ENCODE data around the gene TMEM208. TPM values are rescaled to one million over a fixed set of nuclear protein-coding genes. Genes with fewer than 3 reads are reported as not detected.

The TMEM208 gene
- total RNA-seq, 1 experiment from 2014 or later = 48.4 TPM

DNA sequence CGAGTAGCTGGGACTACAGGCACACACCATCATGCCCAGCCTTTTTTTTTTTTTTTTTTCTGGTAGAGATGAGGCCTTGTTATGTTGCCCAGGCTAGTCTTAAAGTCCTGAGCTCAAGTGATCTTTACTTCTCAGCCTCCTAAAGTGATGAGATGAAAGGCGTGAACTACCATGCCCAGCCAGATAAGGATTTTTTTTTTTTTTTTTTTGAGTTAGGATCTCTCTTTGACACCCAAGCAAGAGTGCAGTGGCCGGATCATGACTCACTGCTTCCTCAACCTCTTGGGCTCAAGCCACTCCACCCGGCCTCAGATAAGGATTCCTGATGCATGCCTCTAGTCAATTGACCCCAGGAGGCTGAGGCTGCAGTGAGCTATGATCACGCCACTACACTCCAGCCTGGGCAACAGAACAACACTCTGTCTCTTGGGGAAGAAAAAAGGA is 41.2 kb downstream of the TMEM208 start:
- no peak for TF ChIP-seq ATF3 (CRISPR knock-in tag; conservative IDR thresholded peaks at IDR 0.05)
- no peak for TF ChIP-seq SMAD3 (CRISPR knock-in tag; IDR thresholded peaks at IDR 0.05; ENCODE audit: borderline replicate concordance)
- TF ChIP-seq ZNF423 (CRISPR knock-in tag; IDR thresholded peaks at IDR 0.05) = no peak
- TF ChIP-seq ZNF121 (CRISPR knock-in tag; IDR thresholded peaks at IDR 0.05) = no peak
- TF ChIP-seq, protein P1, sequence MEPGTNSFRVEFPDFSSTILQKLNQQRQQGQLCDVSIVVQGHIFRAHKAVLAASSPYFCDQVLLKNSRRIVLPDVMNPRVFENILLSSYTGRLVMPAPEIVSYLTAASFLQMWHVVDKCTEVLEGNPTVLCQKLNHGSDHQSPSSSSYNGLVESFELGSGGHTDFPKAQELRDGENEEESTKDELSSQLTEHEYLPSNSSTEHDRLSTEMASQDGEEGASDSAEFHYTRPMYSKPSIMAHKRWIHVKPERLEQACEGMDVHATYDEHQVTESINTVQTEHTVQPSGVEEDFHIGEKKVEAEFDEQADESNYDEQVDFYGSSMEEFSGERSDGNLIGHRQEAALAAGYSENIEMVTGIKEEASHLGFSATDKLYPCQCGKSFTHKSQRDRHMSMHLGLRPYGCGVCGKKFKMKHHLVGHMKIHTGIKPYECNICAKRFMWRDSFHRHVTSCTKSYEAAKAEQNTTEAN (CRISPR knock-in tag; IDR thresholded peaks at IDR 0.05) = no peak
- no peak for TF ChIP-seq ZNF281 (CRISPR knock-in tag; IDR thresholded peaks at IDR 0.05)
- no peak for TF ChIP-seq MAX (CRISPR knock-in tag; IDR thresholded peaks at IDR 0.05)
- no peak for TF ChIP-seq ZNF232 (CRISPR knock-in tag; IDR thresholded peaks at IDR 0.05)
- TF ChIP-seq CTCF (IDR thresholded peaks at IDR 0.05) = no peak
- TF ChIP-seq ZNF512 (CRISPR knock-in tag; IDR thresholded peaks at IDR 0.05; ENCODE audit: borderline replicate concordance) = no peak
- Mint-ChIP-seq H3K4me3 (no peak overlapping the region), H3K36me3 (no peaks in the 10 kb centered on the region), H3K9me3 (no peaks in the 10 kb centered on the region), H3K4me1 (no peaks in the 10 kb centered on the region), H3K27me3 (ENCODE audit: low read depth) (peaks cover 2% of the 10 kb centered on the region; the same call in 1 of the 2 replicates), H3K27ac (no peak overlapping the region)
- POLR2A ChIA-PET = interaction anchor here (0.6 kb wide), 1 partner anchor 167 kb away, joined by 3 read pairs; no protein-coding TSS in a partner anchor
- CTCF ChIA-PET = interaction anchor here (0.6 to 1.3 kb wide), 3 partner anchors 8 to 162 kb away, joined by 3 to 8 read pairs (median 5); no protein-coding TSS in a partner anchor
- DNase-seq (ENCODE audit: low spot score) = no peak
- ATAC-seq = no peak

DNA sequence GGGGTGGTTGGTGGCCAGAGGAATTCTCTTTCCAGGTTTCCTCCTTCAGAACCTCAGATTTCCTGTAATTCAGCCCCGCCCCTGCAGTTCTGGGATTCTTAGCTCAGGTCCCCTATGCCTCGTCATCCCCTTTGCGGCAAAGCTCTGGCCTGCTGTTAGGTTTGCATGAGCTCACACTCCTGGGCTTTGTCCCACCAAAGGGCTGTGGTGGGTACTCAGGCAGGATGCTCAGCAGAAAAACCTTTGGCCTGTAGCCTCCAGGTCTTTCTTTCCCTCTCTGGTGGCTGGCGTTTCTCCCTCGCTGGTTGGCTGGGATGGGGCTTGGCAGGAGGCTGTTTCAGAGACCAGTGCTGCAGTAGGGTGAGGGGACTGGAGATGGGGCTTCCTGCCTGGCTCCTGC is 42.8 kb downstream of the TMEM208 start:
- H3K4me3 Mint-ChIP-seq = no peak overlapping the region
- peak; percentile 60 for ATAC-seq
- POLR2A ChIA-PET = no interaction called here

More for the DNA sequence above, 42.8 kb downstream of the TMEM208 start:
- Mint-ChIP-seq H3K4me1 (no peaks in the 10 kb centered on the region), H3K27me3 (ENCODE audit: low read depth) (peaks cover 2% of the 10 kb centered on the region; the same call in 1 of the 2 replicates), H3K36me3 (no peaks in the 10 kb centered on the region), H3K27ac (no peak overlapping the region), H3K9me3 (no peaks in the 10 kb centered on the region)
- DNase-seq (ENCODE audit: low spot score) = no peak
- CTCF ChIA-PET = interaction anchor here (1.0 to 3.1 kb wide), 8 partner anchors 9 to 316 kb away, joined by 3 to 18 read pairs (median 6); partner anchors contain the start of genes FHOD1, PLEKHG4 and SLC9A5
- no peak for TF ChIP-seq OVOL2 (CRISPR knock-in tag; IDR thresholded peaks at IDR 0.05; ENCODE audit: borderline replicate concordance)
- no peak for TF ChIP-seq NR1H2 (CRISPR knock-in tag; IDR thresholded peaks at IDR 0.05)
- TF ChIP-seq, protein P2, sequence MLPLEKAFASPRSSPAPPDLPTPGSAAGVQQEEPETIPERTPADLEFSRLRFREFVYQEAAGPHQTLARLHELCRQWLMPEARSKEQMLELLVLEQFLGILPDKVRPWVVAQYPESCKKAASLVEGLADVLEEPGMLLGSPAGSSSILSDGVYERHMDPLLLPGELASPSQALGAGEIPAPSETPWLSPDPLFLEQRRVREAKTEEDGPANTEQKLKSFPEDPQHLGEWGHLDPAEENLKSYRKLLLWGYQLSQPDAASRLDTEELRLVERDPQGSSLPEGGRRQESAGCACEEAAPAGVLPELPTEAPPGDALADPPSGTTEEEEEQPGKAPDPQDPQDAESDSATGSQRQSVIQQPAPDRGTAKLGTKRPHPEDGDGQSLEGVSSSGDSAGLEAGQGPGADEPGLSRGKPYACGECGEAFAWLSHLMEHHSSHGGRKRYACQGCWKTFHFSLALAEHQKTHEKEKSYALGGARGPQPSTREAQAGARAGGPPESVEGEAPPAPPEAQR (CRISPR knock-in tag; IDR thresholded peaks at IDR 0.05) = no peak
- TF ChIP-seq TCF7 (CRISPR knock-in tag; IDR thresholded peaks at IDR 0.05; ENCODE audit: low read depth) = no peak
- no peak for TF ChIP-seq ZNF281 (CRISPR knock-in tag; IDR thresholded peaks at IDR 0.05)
- no peak for TF ChIP-seq IRF2 (CRISPR knock-in tag; IDR thresholded peaks at IDR 0.05; ENCODE audit: borderline replicate concordance, low read depth)
- no peak for TF ChIP-seq GTF2I (CRISPR knock-in tag; conservative IDR thresholded peaks at IDR 0.05)
- TF ChIP-seq, protein P3, sequence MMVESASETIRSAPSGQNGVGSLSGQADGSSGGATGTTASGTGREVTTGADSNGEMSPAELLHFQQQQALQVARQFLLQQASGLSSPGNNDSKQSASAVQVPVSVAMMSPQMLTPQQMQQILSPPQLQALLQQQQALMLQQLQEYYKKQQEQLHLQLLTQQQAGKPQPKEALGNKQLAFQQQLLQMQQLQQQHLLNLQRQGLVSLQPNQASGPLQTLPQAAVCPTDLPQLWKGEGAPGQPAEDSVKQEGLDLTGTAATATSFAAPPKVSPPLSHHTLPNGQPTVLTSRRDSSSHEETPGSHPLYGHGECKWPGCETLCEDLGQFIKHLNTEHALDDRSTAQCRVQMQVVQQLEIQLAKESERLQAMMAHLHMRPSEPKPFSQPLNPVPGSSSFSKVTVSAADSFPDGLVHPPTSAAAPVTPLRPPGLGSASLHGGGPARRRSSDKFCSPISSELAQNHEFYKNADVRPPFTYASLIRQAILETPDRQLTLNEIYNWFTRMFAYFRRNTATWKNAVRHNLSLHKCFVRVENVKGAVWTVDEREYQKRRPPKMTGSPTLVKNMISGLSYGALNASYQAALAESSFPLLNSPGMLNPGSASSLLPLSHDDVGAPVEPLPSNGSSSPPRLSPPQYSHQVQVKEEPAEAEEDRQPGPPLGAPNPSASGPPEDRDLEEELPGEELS (CRISPR knock-in tag; IDR thresholded peaks at IDR 0.05) = no peak
- TF ChIP-seq ETV6 (CRISPR knock-in tag; IDR thresholded peaks at IDR 0.05) = no peak
- TF ChIP-seq MYBL2 (CRISPR knock-in tag; IDR thresholded peaks at IDR 0.05) = no peak

Data from WTC11 (cell line).